Pancreas (tissue), 10 donors: Measurements from ENCODE around the gene PHF5A. TPM values are rescaled to one million over a fixed set of nuclear protein-coding genes. Genes with fewer than 3 reads are reported as not detected.

Experiments
- ATAC-seq, 4 donors: fragments of 200-7000 bp; cut with Tn5 transposase; one replicate each; pipeline versions ENCODE4 v1.8.0 to v1.9.1; 2020; ENCODE audit warnings: mild to moderate bottlenecking in 4 of 4, moderate library complexity in 4 of 4
- DNase-seq, 6 donors: peaks; one replicate each; pipeline ENCODE4 v3.0.0-alpha.2; 2020
- FAIRE-seq: peaks from 2 replicates; lab custom pipeline; 2012; peaks lifted over from hg19 to GRCh38; lab: Jason Lieb, UNC
- H3K27ac ChIP-seq, 4 donors: fragments of 200-600 bp; sonication (generic); 1 replicate in 3 of 4; 2 replicates in 1 of 4; pipeline versions ENCODE4 v1.5.0 to v1.8.0; 2020
- H3K27me3 ChIP-seq, 4 donors: fragments of 200-600 bp; one replicate each; pipeline ENCODE4 v1.8.0; 2021
- H3K36me3 ChIP-seq, 3 donors: fragments of 200-600 bp; sonication (generic) in 1 of 3; one replicate each; pipeline versions ENCODE4 v1.5.0 to v1.8.0; 2020 to 2021
- H3K4me1 ChIP-seq, 3 donors: fragments of 200-600 bp; one replicate each; pipeline ENCODE4 v1.8.0; 2021
- H3K4me3 ChIP-seq, 4 donors: fragments of 200-600 bp; sonication (generic) in 2 of 4; one replicate each; pipeline versions ENCODE4 v1.5.0 to v1.8.0; 2020 to 2021
- H3K9me3 ChIP-seq, 4 donors: fragments of 200-600 bp; one replicate each; pipeline ENCODE4 v1.8.0; 2021
- WGBS, 2 donors: extraction: QIAGEN DNeasy Blood & Tissue Kit; methylation state at CpG; one replicate each; pipeline ENCODE4 v1.1.7; 2013; 5-methylcytosine and 5-hydroxymethylcytosine counted together
- intact Hi-C, 3 donors: fragments of 100-400 bp; cut with DNase I; formaldehyde crosslinking; loops; one replicate each; pipeline versions ENCODE4 v1.11.1 to v1.14.2; 2022
- polyA plus RNA-seq, 2 donors: library from polyadenylated mRNA; stranded (reverse); fragments of 200-250 nt; gene quantifications; one replicate each; pipeline ENCODE4 v1.2.3, GENCODE V29; 2013
- total RNA-seq, 6 donors: library from RNA; stranded (reverse); fragmentation: NEBNext Ultra II Directional in 4 of 6; extraction: Animal tissue kit (Norgen Biotek cat#: 25700) in 4 of 6; gene quantifications; one replicate each; pipeline versions ENCODE4 v1.2.1 to v1.2.4, GENCODE V29; 2021 to 2023
- TF ChIP-seq, protein P1 (sequence below), 4 donors: fragments of 200-600 bp; sonication (generic) in 3 of 4; IDR thresholded peaks; one replicate each; pipeline versions ENCODE4 v1.5.0 to v1.8.0; 2021; ENCODE audit warnings: antibody characterized with exemption in 4 of 4
- donor health status: healthy with polysubstance abuse.
- donor health status: DM: no; HTN: no; CAD: no; lungs with moderate emphysema.
- donor health status: DM: no; HTN: no; CAD: no.
- donor health status: control.
- donor health status: control.
- donor health status: Bipolar disorder and iron deficiency.
- donor health status: DM: yes; HTN: yes; CAD: no.
- donor health status: DM: no; HTN: no; CAD: no.
- donor health status: DM: no; HTN: no; CAD: no.
- donor health status: DM: yes; HTN: yes; CAD: no.

PHF5A gene
- total and polyA plus RNA-seq, 8 donors, result 8.8 to 29.7 (median 16.7) TPM

DNA sequence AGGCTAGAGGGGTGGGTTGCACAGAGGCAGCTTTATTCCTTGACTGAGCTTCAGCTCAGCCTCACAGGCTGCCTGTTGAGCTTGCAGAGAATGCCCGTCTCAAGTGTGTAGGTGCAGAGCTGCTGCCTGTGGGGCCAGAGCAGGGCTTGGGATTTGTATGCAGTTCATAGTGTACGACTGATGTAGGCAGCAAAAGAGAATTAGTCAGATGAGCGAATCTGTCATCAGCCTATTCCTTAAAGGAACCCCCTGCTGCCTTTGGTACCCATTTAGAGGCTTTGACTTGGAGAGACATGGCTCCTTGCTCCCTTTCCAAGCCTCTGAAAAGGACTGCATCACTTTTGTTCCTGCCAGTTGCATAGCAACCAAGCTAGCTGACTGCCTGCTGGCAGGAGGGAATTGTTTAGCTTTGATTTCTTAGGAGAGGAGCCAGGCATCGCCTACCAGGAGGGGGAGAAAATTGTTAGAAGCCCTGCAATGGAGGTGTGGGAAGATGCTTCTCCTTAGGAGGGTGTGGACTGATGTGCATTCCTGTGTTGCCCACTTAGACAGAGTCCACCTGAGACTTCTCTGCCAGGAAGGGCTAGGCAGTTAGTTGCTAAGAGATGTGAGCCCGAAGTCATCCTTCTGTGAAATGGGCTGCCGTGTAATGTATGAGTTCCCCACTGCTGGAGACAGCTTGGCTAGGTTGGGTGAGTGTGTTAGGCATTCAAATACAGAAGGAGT lies 11.3 kb upstream of the PHF5A start:
- Histone ChIP-seq H3K4me3 (no peak overlapping the region), H3K27me3 (no peaks in the 10 kb centered on the region), H3K27ac (no peak overlapping the region), H3K4me1 (peaks cover 0 to 5% (median 0%) of the 10 kb centered on the region in 3 donors), H3K9me3 (no peaks in the 10 kb centered on the region), H3K36me3 (no peaks in the 10 kb centered on the region)
- TF ChIP-seq, protein P1, sequence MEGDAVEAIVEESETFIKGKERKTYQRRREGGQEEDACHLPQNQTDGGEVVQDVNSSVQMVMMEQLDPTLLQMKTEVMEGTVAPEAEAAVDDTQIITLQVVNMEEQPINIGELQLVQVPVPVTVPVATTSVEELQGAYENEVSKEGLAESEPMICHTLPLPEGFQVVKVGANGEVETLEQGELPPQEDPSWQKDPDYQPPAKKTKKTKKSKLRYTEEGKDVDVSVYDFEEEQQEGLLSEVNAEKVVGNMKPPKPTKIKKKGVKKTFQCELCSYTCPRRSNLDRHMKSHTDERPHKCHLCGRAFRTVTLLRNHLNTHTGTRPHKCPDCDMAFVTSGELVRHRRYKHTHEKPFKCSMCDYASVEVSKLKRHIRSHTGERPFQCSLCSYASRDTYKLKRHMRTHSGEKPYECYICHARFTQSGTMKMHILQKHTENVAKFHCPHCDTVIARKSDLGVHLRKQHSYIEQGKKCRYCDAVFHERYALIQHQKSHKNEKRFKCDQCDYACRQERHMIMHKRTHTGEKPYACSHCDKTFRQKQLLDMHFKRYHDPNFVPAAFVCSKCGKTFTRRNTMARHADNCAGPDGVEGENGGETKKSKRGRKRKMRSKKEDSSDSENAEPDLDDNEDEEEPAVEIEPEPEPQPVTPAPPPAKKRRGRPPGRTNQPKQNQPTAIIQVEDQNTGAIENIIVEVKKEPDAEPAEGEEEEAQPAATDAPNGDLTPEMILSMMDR (IDR thresholded peaks at IDR 0.05), result no peak
- DNase-seq (no peak), FAIRE-seq (no peak), ATAC-seq (peak in 2 of 4 donors; percentile 26 to 41)
- 77 to 78% methylated on average over 6 of the region's 6 CpGs for WGBS, 2 donors
- intact Hi-C loops, result no loop called here

DNA sequence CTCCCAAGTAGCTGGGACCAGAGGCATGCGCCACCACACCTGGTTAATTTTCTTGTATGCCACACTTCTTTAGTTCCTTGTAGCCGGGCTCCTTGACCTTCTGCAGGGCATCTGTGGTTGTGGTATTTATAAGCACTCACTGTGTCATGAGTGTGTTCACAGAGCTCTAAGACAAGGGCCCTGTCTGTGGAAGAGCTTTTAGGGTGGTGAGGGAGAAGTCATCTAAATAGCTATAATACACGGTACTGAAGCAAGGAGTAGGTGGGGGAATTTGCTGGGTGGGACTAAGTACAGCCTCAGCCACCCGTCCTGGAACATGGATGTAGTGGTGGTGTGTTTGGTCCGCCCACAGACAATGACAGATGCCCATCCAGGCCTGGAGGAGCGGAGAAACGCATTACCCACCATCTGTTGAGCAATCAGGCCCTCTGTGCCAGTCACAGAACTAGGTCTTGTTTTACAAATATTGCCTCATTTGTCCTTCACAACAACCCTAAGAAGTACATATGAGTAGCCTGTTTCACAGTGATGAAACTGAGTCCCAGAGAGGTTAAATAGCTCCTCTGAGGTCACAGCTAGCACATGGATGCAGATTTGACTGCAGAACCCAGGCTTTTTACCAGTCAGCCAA lies 10.5 kb upstream of the PHF5A start:
- ATAC-seq (peak in 2 of 4 donors; percentile 33 to 43), FAIRE-seq (no peak), DNase-seq (no peak)
- peaks cover 0 to 5% (median 0%) of the 10 kb centered on the region in 3 donors for H3K4me1 ChIP-seq
- H3K27me3 ChIP-seq, result no peaks in the 10 kb centered on the region
- intact Hi-C loops, result no loop called here
- H3K27ac ChIP-seq, result no peak overlapping the region
- 75 to 82% methylated on average over 7 of the region's 7 CpGs for WGBS, 2 donors
- no peak overlapping the region for H3K4me3 ChIP-seq
- H3K36me3 ChIP-seq, result no peaks in the 10 kb centered on the region
- no peaks in the 10 kb centered on the region for H3K9me3 ChIP-seq
- TF ChIP-seq, protein P1 (IDR thresholded peaks at IDR 0.05), result no peak

DNA sequence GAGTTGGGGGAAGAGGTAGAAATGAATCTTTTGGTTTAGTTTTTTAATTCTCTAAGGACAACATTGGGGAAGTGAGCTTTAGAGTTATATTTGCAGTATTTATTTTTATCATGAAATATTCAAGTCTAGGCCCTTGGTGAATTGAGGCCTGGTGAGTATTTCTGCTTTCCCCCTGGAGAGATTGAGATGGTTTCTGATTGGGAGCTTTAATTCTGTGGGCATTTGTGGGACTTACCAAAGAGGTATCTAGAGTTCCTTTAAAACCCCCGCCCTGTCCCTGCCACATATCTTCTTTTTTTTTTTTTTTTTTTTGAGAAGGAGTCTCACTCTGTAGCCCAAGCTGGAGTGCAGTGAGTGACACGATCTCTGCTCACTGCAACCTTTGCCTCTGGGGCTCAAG lies 10.0 kb upstream of the PHF5A start:
- TF ChIP-seq, protein P1 (IDR thresholded peaks at IDR 0.05), result no peak
- no peak for FAIRE-seq
- Histone ChIP-seq H3K36me3 (no peaks in the 10 kb centered on the region), H3K27ac (no peak overlapping the region), H3K27me3 (no peaks in the 10 kb centered on the region), H3K9me3 (no peaks in the 10 kb centered on the region), H3K4me1 (peaks cover 0 to 5% (median 0%) of the 10 kb centered on the region in 3 donors), H3K4me3 (no peak overlapping the region)
- 72 to 96% methylated on average over 2 of the region's 2 CpGs for WGBS, 2 donors
- DNase-seq, result no peak
- intact Hi-C loops, result no loop called here
- ATAC-seq, result no peak

DNA sequence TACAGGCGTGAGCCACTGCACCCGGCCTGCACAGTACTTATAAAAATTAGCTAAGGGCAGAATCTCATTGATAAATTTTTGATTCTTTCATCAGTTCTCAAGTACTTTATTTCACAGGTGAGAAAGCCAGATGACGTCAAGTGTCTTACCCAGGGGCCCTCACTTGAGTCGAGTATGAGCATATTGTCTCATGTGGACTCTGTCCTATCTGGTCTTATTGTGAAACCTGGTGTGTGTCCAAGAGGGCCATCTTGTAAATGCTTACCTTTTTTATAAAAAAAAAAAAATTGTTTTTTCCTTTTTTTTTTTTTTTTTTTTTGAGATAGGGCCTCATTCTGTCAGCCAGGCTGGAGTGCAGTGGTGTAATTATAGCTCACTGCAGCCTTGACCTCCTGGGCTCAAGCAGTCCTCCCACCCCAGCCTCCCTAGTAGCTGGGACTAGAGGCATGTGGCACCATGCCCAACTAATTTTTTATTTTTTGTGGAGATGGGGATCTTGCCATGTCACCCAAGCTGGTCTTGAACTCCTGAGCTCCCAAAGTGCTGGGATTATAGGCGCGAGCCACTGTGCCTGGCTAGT lies 6.5 kb upstream of the PHF5A start:
- Histone ChIP-seq H3K27ac (no peak overlapping the region), H3K27me3 (no peaks in the 10 kb centered on the region), H3K9me3 (no peaks in the 10 kb centered on the region), H3K4me3 (no peak overlapping the region), H3K4me1 (peaks cover 8 to 28% (median 22%) of the 10 kb centered on the region in 3 donors), H3K36me3 (no peaks in the 10 kb centered on the region)
- TF ChIP-seq, protein P1 (IDR thresholded peaks at IDR 0.05), result no peak
- ATAC-seq (no peak), DNase-seq (no peak), FAIRE-seq (no peak)
- 89% methylated on average over 6 of the region's 6 CpGs for WGBS, 2 donors
- intact Hi-C loops, result no loop called here
